GM18517 (cell line): ENCODE data around the gene PARP6.

Experiments
- ATAC-seq: cut with Tn5 transposase; IDR thresholded peaks from one replicate; pipeline ENCODE4 v1.9.1; 2021; ENCODE audit warnings: mild to moderate bottlenecking, moderate library complexity; ENCODE audit not compliant: unreplicated experiment

PARP6 gene, protein sequence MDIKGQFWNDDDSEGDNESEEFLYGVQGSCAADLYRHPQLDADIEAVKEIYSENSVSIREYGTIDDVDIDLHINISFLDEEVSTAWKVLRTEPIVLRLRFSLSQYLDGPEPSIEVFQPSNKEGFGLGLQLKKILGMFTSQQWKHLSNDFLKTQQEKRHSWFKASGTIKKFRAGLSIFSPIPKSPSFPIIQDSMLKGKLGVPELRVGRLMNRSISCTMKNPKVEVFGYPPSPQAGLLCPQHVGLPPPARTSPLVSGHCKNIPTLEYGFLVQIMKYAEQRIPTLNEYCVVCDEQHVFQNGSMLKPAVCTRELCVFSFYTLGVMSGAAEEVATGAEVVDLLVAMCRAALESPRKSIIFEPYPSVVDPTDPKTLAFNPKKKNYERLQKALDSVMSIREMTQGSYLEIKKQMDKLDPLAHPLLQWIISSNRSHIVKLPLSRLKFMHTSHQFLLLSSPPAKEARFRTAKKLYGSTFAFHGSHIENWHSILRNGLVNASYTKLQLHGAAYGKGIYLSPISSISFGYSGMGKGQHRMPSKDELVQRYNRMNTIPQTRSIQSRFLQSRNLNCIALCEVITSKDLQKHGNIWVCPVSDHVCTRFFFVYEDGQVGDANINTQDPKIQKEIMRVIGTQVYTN

DNA sequence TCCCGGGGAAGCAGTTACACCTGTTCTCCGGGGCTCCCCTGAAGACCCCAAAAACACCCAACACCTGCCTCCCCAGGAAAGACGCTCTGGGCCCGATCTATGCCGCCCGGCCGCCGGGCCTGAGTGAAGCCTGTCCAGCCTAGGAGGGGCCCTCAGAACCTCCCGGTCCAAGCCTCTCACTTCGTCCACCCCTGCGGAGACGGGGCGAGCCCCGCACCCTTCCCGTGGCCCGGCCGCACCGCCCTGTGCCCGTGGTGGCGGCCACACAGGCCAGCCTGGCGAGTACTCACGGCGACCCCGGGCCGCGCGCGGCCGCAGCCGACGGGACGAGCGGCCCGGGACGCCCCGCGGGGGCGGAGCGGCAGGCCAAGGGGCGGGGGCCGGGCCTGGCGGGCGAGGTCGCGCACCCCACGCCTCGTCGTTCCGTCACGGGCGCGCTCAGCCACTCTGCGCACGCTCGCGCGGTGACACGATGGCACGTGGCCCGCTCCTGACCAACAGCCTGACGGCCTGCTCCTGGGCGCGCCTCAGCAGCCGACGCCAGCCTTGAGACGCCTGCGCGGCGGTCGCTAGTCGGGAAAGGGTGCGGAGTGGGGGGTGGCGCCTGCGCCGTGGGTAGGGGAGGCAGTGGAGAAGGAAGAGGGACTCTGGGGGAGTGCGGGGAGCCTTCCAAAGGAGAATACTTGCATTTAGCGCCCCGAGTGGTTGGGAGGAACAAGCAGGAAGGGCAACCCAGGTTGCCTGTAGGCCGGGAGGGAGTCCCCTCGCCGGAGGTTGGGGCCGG lies at the start of gene PARP6:
Gene PARP6, minus strand, starts transcription at position 342 of the 784 bp plus-strand sequence. CDS start 5,077 bp downstream, outside the sequence.
- ATAC-seq, result peak; percentile 89

DNA sequence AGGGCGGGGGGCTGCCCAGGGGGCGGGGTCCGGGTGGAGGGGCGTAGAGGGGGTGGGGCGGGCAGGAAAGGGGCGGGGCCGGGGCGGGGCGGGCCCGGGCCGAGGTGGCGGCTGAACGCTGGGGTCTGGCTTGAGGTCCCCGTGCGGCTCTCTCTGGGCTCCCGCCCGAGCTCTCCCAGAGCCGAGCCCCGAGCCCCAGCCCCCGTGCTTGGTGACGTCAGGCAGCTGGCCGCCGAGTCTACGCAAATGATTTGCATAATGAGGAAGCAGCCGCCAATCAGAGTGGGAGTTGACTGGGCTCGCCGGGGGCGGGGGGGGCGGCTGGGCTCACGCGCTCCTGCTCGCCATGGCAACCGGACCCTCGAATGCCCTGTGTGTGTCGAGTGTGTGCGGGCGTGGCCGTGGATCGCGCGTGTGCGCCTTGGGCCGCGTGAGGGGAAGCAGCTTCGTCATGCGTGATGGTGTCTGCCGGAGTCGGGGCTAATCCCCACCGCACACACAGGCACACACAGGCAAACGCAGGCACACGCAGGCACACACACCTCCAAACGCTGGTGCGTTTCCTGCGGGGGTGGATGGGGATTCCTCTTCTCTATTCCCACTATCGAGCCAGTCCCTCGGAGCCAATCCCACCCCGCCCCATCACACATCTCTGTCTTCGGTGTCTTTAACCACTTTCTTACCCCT lies 47.8 kb upstream of the PARP6 start, which contains the start of gene CELF6:
Gene CELF6, minus strand, starts transcription at position 173 of the 687 bp plus-strand sequence. CDS start 283 bp downstream, outside the sequence.
- no peak for ATAC-seq

DNA sequence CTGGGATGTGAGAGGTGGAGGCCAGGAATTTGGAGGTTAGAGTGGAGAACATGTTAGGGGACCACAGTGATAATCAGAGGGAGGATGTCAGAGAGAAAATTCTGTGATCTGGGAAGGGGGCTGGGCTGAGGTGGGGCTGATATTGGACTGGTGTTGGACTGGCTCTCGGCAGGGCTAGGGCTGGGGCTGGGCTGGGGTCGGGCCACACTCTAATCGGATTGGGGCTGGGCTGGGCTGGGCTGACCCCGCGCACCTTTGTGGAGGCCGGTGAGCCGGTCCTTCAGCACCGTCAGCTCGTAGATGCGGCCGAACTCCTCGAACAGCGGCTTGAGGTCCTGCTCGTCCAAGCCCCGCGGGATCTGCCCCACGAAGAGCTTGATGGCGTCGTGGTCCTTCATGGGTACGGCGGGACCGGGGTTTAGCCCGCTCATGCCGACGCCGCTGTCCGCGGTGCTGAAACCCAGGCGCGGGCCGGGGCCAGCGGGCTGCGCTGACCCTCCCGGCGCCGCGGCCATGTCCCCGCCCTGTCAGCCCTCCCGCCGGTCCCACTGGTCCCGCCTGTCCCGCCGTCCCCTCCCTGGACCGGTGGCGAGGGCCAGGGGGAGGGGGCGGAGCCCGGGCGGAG lies 47.1 kb upstream of the PARP6 start:
- no peak for ATAC-seq

DNA sequence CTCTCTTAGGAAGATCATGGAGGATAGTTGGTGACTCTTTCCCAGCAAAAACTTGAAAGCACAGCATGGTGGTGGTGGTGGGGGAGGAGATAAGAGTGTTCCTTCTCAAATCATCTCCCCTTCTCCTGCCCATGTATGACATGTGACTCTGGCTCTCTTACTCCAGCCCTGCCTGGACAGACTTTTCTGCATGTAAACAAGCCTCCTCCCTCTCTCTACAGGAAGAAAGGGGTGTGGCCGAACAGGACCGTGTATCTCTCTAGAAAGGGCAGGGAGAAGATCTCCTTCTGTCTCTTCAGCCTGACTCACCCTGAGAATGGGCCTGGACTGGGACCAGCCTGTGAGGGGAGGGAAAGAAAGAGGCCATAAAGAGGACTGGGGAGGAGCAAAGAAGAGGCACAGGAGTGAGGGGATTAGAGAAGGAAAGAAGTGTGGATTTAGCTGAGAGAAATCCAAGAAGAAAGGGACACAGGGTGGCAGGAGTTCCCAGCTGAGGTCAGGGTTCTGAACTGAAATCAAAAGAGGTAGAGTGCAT lies 46.1 kb upstream of the PARP6 start:
- ATAC-seq, result no peak

DNA sequence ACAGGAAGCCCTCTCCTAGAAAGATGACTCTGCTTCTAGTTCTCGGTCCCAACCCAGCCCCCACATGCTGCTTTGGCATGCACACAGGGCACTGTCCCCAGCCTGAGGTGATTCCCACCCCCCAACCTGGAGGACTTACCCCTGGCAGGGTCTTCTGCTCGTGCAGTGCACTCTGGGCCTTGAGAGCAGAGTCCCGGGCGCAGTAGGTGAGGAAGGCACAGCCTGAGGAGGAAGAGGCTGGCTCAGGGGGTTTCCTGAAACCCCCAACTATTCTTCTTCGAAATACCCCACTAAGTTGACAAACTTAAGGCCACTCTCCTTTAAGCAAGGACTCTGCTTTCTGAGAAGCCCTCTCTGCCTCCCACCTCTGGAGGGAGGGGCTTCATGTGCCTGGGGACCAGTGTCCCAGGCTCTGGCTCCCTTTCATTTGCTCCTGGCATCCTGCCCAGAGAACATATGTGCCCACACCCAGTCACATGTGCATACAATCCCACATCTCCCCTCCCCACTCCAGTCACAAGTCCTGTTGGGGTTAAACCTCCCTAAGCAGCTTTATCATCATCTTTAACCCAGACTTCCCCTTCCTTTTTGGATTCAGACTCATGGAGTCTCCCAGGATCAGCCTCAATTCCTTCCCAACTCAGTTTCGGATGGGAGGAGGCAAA lies 43.5 kb upstream of the PARP6 start:
- no peak for ATAC-seq

DNA sequence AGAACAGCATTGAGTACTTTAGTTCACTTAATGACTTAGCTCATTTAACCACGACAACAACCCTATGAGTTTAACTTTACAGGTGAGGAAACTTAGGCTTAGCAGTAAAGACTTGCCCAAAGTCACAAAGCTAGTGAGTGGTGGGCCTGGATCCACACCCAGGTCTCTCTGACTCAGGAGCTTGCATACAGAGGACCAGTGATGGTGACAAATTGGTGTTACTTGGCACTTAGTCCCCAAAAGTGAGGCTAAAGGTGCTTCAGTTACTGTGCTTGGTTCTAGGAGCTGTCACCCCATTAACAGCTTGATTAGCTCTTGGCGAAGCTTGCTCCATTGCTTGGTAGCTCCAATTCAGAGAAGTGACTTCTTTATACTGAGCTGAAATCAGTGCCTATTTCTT lies 41.5 kb upstream of the PARP6 start:
- no peak for ATAC-seq

DNA sequence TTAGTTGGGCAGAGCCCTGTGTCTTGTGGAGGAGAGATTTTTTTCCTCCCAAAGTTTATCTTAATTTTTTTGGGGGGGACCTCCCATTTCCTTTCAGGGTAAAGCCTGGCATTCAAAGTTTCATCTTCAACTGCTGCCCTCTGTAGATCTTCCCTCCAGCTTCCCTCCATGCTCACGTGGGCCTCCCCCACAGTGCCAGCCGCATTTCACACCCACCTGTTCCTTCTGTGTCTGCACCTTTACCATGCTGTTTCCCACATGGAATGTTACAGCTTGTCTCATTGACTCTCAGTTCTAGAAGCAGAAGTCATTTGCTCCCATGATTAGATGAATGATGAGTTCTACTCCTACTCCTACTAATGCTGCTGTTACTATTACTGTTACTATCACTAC lies 41.1 kb upstream of the PARP6 start:
- no peak for ATAC-seq

DNA sequence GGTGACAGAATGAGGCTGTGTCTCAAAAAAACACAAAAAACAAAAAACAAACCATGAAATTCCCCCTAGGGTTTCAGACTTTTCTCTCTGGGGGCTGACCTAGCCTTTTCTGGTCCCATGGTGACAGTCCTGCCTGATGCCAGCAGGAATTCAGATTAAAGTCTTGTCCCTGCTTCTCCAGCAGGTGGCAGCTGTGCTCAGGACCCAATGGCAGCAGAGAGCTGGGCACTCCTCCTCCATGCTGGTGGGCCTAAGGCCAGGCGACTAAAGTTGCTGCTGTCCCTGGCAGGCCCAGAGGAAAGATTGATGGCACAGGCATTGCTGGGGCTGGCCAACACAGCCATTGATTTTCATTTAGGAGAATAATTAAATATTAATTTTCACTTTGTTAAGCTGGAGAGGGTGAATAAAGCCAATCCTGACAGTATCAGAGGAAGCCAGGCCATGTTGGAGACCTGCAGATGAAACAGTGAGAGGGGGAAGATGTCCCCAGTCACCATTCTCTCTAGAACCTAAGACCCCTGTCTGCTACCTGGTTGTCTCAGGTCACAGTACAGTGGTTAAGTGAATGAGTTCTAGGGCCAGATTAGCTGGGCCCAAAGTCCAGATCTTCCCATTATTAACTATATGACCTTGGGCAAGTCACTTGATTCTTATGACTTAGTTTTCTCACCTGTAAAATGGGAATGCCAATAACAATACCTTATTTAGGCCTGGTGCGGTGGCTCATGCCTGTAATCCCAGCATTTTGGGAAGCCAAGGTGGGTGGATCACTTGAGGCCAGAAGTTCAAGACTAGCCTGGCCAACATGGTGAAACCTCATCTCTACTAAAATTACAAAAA lies 40.5 kb upstream of the PARP6 start:
- ATAC-seq, result peak; percentile 64

DNA sequence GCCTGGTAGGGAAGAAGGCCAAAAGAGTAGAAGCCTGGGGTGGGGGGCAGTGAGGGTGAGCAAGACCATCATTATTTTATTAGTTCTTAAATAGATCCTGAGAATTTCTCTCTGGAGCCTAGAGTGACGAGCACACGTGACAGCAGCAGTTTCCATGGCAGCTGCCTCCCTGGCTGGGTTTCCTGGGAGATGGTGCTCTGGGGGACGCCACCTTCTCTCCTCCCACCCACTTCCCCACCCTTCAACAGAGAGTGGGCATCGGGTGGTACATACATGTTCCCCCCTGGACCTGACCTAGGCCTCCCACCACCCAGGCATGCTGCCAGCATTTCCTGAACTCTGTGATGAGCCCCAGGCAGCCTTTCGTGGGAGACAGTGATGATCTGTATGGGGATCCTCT lies 34.7 kb upstream of the PARP6 start:
- no peak for ATAC-seq

DNA sequence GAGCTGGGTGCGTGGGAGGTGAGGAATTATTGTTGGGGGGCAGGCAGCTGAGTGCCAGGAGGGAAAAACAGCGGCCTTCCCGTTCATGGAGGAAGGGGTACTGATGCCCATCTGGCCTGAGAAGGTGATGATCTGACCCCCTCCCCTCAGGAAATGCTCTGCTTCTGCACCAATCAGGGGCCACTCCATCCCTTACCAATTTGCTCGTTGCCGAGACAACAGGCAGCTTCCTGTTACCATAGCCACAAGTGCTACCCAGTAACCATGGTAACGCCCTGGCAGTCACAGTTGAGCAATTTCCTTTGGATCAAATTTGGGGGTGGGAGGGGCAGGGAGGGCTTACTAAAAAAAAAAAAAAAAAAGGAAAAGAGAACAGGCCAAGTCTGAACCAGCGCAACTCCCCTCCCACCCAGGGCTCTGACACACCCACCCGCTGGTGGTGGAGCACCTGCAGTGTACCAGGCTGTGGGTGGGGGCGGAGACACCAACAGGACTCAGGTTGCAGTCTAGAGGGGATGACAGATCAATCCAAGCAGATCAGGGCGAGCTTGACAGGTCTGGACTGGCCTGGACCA lies 33.9 kb upstream of the PARP6 start:
- ATAC-seq, result no peak

DNA sequence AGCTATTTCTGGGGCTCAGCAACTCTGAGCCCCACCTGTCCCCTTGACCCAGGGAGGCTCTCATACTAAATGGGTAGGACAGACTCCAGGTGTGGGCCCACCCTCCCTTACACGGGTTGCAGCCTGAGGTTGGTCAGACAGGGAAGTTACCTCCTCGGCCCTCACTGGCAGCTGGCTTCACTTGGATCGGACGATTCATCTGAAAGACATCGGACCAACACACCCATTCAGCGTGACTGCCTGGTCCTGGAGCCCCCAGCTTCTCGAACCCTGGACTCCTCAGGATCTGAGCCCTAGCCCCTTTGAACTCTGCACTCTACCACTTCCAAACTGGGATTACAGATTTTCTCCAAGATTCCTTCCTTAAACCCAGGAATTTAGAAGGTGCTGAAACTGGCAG lies 32.2 kb upstream of the PARP6 start:
- ATAC-seq, result no peak

DNA sequence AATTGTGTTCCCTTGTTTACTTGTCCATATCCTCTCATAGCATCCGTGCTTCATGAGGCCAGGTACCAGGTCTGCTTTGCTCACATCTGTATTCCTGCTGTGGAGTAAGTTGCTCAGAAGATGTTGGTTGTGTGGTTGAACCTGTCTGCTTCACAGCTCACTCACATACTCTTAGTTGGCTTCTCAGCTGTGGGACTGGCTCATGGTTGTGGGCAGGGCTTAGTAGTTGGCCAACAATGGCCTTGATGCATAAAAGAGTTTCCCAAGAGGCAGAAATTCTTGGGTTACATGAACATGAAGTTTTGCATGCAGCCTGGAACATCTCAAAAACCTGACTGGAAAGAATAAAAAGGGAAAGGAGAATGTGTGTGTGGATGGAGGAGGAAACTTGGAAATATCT lies 30.6 kb upstream of the PARP6 start:
- no peak for ATAC-seq

DNA sequence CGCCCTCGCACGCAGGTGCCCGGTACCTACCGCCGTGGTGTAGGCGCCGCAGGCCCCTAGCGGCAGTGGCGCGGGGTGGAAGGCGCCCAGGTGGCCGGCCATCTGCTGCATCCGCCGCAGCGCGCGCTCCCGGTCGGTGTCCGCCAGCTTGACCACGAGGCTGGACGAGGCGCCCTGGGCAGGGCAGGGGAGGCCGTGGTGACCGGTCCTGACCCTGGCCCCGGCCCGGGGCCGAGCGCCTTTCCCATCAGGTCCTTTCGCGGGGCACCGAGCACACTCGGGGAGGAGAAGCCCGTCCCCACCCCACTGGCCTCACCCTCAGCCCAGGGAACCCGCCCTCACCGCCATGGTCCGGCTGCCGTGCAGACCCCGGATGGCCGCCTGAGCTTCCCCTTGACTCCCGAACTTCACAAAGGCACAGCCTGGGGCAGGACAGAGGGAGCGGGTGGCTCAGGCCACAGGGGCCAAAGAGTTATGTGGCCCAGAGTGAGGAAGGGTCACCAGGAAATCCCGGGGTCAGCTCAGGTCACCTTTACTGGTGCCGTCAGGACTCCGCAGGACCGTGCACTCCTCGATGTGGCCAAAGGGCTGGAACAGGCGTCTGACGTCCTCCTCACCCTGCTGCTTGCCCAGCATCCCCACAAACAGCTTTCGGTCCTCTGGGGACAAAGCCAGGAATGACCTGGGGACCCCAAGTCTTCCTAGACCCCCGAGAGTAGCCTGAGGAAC lies 17.4 kb upstream of the PARP6 start:
- ATAC-seq, result no peak

DNA sequence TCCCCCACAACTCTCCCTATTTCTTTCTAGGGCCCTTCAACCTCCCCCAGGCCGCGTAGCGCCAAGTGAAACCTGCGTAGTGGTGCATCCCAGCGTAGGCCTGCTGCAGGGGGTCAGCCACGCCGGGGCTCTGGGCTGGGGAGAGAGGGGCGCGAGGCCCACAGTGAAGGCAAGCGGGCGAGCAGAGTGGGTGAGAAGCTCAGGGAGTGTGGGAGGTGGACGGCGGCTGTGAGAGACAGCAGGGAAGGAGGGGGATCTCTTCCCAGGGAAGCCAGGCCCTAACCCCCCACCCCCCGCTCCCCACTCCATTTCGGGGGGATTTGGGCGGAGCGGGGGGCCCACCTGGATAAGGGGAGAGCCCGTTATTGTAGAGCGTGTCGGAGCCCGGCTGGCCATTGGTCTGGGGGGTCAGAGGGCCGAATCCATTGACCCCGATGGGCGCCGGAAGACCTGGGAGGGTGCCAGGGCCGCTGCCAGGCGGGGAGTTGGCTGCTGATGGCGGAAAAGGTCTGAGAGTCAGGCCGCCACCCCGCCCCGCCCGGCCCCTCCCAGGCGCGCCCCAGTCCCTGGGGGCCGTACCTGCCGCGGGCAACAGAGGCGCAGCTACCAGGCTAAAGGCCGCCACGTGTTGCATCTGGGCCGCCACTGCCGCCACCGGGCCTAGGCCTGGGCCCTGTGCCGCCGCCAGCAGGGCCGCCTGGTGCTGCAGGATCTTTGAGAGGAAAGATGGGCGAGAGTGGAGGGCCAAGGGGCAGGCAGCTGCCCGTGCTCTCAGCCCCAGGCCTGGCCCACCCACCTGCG lies 16.6 kb upstream of the PARP6 start:
- ATAC-seq, result no peak

DNA sequence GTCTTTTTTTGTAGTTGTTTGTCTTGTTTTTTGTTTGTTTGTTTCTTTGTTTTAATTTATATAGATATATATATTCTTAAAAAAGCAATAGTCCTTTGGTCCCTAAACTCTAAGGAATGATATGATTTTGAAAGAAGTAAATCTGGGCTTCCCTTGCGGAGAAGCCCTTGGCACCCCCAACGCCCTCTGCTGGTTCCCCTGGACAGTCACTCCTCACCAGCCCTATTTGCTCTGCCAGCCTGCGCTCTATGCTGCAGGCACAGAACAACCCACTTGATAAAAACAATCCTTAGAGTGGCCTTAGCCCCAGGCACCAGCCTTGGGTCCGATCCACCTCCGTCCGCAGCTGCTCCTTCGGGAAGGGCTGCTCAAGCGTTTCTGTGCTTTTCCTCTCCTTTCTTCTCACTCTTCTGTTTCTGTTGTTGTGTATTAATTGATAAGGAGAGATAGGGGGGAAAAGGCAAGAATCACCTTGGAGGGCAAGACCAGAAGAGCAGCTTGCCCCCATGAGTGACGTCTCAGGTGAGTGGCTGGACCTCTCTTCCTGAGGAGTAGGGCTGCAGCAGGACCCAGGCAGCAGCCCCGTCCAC lies 13.7 kb upstream of the PARP6 start:
- no peak for ATAC-seq

DNA sequence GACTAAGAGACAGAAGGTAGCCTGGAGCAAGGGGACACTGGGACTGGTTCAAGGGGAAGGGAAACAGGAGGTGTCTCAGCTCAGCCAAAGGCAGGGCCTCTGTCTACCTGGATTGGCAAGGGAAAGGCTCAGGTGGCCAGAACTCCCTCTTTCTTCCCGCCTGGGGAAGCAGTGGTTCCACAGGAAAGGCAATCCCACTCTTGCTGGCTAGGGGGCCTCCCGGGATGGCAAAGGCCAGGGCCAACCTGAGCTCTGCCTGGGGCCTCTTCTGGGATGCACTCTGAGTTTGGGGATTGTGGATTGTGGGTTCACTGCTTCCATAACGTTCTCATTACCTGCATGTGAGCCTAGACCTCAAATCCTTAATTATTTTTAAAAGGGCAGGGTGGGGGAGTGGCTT lies 13.0 kb upstream of the PARP6 start:
- no peak for ATAC-seq

DNA sequence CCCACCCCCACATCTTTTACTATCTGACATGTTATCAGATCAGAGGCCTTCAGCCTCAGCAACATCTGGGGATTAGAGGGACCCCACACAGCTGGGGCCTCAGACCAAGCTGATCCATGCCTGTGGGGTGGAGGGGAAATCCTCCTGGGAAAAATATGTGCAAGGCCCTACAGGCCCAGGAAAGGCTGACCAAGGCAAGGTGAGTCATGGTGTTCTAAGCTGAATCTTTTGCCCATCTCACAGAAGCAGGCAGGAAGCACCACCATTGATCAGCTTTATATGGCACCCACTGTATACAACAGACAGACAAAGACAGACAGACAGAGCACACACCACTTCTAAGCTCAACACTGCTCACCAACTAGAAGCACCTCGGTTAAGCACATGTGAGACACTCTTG lies 12.4 kb upstream of the PARP6 start:
- no peak for ATAC-seq
